Measurements from ENCODE around the gene MBP. TPM values are rescaled to one million over a fixed set of nuclear protein-coding genes. Genes with fewer than 3 reads are reported as not detected.

The MBP gene
- total and polyA plus RNA-seq, 2 donors (not counting 3 experiments of a cell fraction or from before 2014, with no cell fraction given): 1.7 to 2.3 TPM

DNA sequence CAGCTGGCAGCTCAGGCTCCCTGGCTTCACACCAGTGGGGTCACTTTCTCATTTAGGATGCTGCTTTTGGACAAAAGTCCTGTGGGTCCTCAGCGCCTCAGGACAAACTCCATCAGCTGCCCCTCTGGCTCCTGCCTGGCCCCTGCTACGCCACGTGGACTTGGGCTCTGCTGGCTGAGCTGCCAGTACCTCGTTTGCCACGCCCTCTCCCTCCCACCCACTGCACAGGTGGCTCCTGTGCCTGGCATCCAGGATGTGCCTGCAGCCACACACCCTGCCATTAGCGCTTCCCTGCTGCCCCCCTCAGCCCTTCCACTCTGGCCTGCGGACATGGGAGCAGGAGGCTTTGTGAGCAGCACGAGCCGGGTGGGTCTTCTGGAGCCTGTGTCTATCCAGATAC, 191.3 kb downstream of the MBP start:
- no peaks in the 10 kb centered on the region for H3K9me3 ChIP-seq (replicated peaks; ENCODE audit: control insufficient read depth, insufficient read depth, low read length)
- H3K4me1 ChIP-seq (ENCODE audit: control insufficient read depth, extremely low read depth, insufficient read depth, low read length): no peaks in the 10 kb centered on the region
- no peaks in the 10 kb centered on the region for H3K9me1 ChIP-seq (replicated peaks; ENCODE audit: control insufficient read depth, extremely low read depth, insufficient read depth, low read length)
- TF ChIP-seq, protein P1, sequence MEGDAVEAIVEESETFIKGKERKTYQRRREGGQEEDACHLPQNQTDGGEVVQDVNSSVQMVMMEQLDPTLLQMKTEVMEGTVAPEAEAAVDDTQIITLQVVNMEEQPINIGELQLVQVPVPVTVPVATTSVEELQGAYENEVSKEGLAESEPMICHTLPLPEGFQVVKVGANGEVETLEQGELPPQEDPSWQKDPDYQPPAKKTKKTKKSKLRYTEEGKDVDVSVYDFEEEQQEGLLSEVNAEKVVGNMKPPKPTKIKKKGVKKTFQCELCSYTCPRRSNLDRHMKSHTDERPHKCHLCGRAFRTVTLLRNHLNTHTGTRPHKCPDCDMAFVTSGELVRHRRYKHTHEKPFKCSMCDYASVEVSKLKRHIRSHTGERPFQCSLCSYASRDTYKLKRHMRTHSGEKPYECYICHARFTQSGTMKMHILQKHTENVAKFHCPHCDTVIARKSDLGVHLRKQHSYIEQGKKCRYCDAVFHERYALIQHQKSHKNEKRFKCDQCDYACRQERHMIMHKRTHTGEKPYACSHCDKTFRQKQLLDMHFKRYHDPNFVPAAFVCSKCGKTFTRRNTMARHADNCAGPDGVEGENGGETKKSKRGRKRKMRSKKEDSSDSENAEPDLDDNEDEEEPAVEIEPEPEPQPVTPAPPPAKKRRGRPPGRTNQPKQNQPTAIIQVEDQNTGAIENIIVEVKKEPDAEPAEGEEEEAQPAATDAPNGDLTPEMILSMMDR (IDR thresholded peaks at IDR 0.05; ENCODE audit: extremely low read depth in 1 of 2, insufficient read depth in 1 of 2, low read depth in 1 of 2, low read length in 2 of 2): no peak
- no peak for TF ChIP-seq POLR2AphosphoS5 (IDR thresholded peaks at IDR 0.05; ENCODE audit: insufficient read depth, low read depth, low read length)
- no peak for TF ChIP-seq MYC (IDR thresholded peaks at IDR 0.05; ENCODE audit: low read depth, low read length)
- TF ChIP-seq POLR2A (IDR thresholded peaks at IDR 0.05; ENCODE audit: low read depth, low read length): no peak
- TF ChIP-seq EZH2 (IDR thresholded peaks at IDR 0.05; ENCODE audit: borderline replicate concordance, low read depth, low read length, severe bottlenecking): no peak
- TF ChIP-seq, protein P2, sequence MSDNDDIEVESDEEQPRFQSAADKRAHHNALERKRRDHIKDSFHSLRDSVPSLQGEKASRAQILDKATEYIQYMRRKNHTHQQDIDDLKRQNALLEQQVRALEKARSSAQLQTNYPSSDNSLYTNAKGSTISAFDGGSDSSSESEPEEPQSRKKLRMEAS (IDR thresholded peaks at IDR 0.05; ENCODE audit: insufficient read depth, insufficient read length): no peak
- TF ChIP-seq GATA2 (IDR thresholded peaks at IDR 0.05; ENCODE audit: insufficient read depth, insufficient read length, low read depth, low read length): no peak
- TF ChIP-seq JUN (IDR thresholded peaks at IDR 0.05; ENCODE audit: borderline replicate concordance, insufficient read depth, insufficient read length, low read depth): no peak
- no peak for TF ChIP-seq FOS (IDR thresholded peaks at IDR 0.05; ENCODE audit: borderline replicate concordance, insufficient read depth, low read length)
- ChIA-PET POLR2A (no interaction called here), CTCF (interaction anchor here (1.0 kb wide), 1 partner anchor 19 kb away, joined by 3 read pairs; no protein-coding TSS in a partner anchor)
- no peak overlapping the region for H2AFZ ChIP-seq (ENCODE audit: low read depth, low read length)
- BruUV-seq (replicated peaks): no TSS peak
- H4K20me1 ChIP-seq (replicated peaks; ENCODE audit: control insufficient read depth, extremely low read depth, insufficient read depth, low read length): no peaks in the 10 kb centered on the region
- no peak overlapping the region for H3K27ac ChIP-seq (ENCODE audit: insufficient read depth, low read depth, low read length)
- H3K4me3 ChIP-seq (replicated peaks in 1 of 3; ENCODE audit: insufficient read depth in 1 of 3, low read depth in 1 of 3, low read length in 3 of 3): no peak overlapping the region
- DNase-seq (ENCODE audit: low read depth, low spot score): no peak
- no peaks in the 10 kb centered on the region for H3K27me3 ChIP-seq (ENCODE audit: control insufficient read depth in 2 of 2, insufficient read depth in 2 of 2, low read length in 2 of 2)
- dilution Hi-C loops (cut with MboI; ENCODE audit: extremely low pct_ligation_motif_present, low sequenced_read_pairs): no loop called here
- no peak overlapping the region for H3K9ac ChIP-seq (replicated peaks; ENCODE audit: extremely low read depth, insufficient read depth, low read length)
- intact Hi-C loops (cut with micrococcal nuclease): no loop called here
- no peak overlapping the region for H3K4me2 ChIP-seq (ENCODE audit: insufficient read depth, low read length)
- peaks cover 0 to 10% of the 10 kb centered on the region in 2 experiments for H3K36me3 ChIP-seq (ENCODE audit: control insufficient read depth in 2 of 2, extremely low read depth in 1 of 2, insufficient read depth in 2 of 2, low read length in 2 of 2)
- no peaks in the 10 kb centered on the region for H3K79me2 ChIP-seq (ENCODE audit: control insufficient read depth, insufficient read depth, low read length)
- no peak for FAIRE-seq

All from endothelial cell of umbilical vein (primary cell).